NK-92 treated with Interleukin-12 subunit alpha and Interleukin-12 subunit beta, amount 100 ng/mL, for 24 hours (cell line): ENCODE data around the gene PRAMEF15.
"Not testable (repeated sequence)": the region's sequence is repeated elsewhere in the genome, so short reads cannot be mapped to it uniquely, and the experiment has no call there.

Source experiments
- DNase-seq: peaks from one replicate; lab custom pipeline; 2025; lab: John Stamatoyannopoulos, UW

PRAMEF15 gene

GRCh38 chr1:13315281-13315680 lies at the start of gene PRAMEF15:
TSS of gene PRAMEF15 (plus strand) at chr1:13315581. CDS start at chr1:13318408, 2,827 bp downstream.
- not testable (repeated sequence) for DNase-seq

GRCh38 chr1:13277016-13277415 lies 38.4 kb upstream of the PRAMEF15 start:
- not testable (repeated sequence) for DNase-seq

GRCh38 chr1:13279617-13280016 lies 35.8 kb upstream of the PRAMEF15 start:
- DNase-seq, result not testable (repeated sequence)

GRCh38 chr1:13285037-13285436 lies 30.3 kb upstream of the PRAMEF15 start, which contains the start of gene PRAMEF8:
TSS of gene PRAMEF8 (minus strand) at chr1:13285137. CDS start at chr1:13284091, 1,046 bp downstream.
- DNase-seq, result not testable (repeated sequence)

- not testable (repeated sequence) for DNase-seq
These were observed 26.4 kb upstream of the PRAMEF15 start for GRCh38 chr1:13289030-13289429.

- DNase-seq, result not testable (repeated sequence)
These were observed 18.0 kb upstream of the PRAMEF15 start for GRCh38 chr1:13297216-13297931.

- not testable (repeated sequence) for DNase-seq
These were observed 16.7 kb upstream of the PRAMEF15 start for GRCh38 chr1:13298699-13299098.

GRCh38 chr1:13302197-13302596 lies 13.2 kb upstream of the PRAMEF15 start:
- not testable (repeated sequence) for DNase-seq

GRCh38 chr1:13303239-13303638 lies 12.1 kb upstream of the PRAMEF15 start, which contains the start of gene PRAMEF33:
TSS of gene PRAMEF33 (plus strand) at chr1:13303539. CDS start at chr1:13305955, 2,416 bp downstream.
- DNase-seq, result not testable (repeated sequence)

- DNase-seq, result not testable (repeated sequence)
These were observed 27.1 kb downstream of the PRAMEF15 start for GRCh38 chr1:13342496-13342895.

- not testable (repeated sequence) for DNase-seq
These were observed 31.7 kb downstream of the PRAMEF15 start, which contains the start of gene PRAMEF14 for GRCh38 chr1:13347034-13347433. TSS of gene PRAMEF14 (minus strand) at chr1:13347134. CDS start at chr1:13345314, 1,820 bp downstream.

- not testable (repeated sequence) for DNase-seq
These were observed 38.1 kb downstream of the PRAMEF15 start for GRCh38 chr1:13353476-13353875.

GRCh38 chr1:13354475-13354874 lies 39.1 kb downstream of the PRAMEF15 start:
- not testable (repeated sequence) for DNase-seq

- peak; percentile 4 for DNase-seq
These were observed 41.4 kb downstream of the PRAMEF15 start for GRCh38 chr1:13356774-13357173.

GRCh38 chr1:13362364-13362763 lies 47.0 kb downstream of the PRAMEF15 start:
- DNase-seq, result not testable (repeated sequence)

- DNase-seq, result not testable (repeated sequence)
These were observed 49.5 kb downstream of the PRAMEF15 start for GRCh38 chr1:13364928-13365327.

- not testable (repeated sequence) for DNase-seq
These were observed 51.2 kb downstream of the PRAMEF15 start for GRCh38 chr1:13366536-13366935.

- not testable (repeated sequence) for DNase-seq
These were observed 53.2 kb downstream of the PRAMEF15 start for GRCh38 chr1:13368544-13368943.
